ENCODE data around the gene USP17L17.
"Not testable (repeated sequence)": the region's sequence is repeated elsewhere in the genome, so short reads cannot be mapped to it uniquely, and the experiment has no call there.

Gene USP17L17
- long read RNA-seq, donor 1 = 0 reads
- long read RNA-seq, donor 2 = 0 reads
- long read RNA-seq, donor 3 = 0 reads
- long read RNA-seq, donor 4 = 0 reads
- long read RNA-seq, donor 5 = 0 reads
- long read RNA-seq, donor 6 = 0 reads
- long read RNA-seq, donor 7 = 0 reads
- long read RNA-seq, donor 8 = 0 reads

- not testable (repeated sequence) for DNase-seq
Observed at GRCh38 chr4:9243579-9243978, at the start of gene USP17L17. USP17L17 (plus strand) TSS chr4:9243879; CDS start chr4:9243879, 0 bp downstream.

DNA sequence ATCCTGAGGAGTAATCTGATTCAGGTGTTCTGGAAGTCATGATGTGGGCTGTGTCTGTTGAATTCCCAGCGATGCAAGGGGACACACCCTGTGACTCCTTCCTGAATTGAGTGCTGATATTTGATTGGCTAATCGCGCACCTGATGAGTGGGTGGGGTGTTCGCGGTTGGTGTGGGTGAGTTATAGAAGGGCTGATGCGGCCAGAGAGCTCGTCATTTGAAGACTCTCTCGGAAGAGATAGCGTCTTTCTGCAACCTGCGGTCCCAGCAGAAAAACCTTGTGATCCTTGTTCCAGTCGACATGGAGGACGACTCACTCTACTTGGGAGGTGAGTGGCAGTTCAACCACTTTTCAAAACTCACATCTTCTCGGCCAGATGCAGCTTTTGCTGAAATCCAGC, 33.3 kb upstream of the USP17L17 start, which contains the start of gene USP17L10:
Gene USP17L10 (plus strand): TSS at position 301 of the 400 bp plus-strand sequence. CDS start 0 bp downstream, at position 301.
- not testable (repeated sequence) for DNase-seq

DNA sequence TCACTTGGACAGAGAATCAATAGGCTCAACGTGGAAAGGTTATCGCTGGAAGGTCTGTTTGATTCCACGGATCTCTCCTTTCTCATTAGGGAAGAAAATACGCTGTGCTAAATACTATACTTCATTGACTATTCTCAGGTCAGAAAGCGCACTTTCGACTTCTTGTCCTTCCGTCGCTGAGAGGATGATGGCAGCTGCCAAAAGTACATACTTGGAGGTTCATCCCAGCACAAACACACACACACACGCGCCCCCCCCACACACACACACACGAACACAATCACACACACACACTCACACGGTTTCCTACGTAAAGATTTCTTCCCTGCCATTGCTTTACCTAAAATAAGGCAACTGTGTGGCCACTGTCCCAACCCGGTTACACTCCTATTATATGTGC, 29.0 kb upstream of the USP17L17 start:
- DNase-seq = not testable (repeated sequence)

- not testable (repeated sequence) for DNase-seq
Observed at GRCh38 chr4:9215105-9215504, 28.6 kb upstream of the USP17L17 start, which contains the start of gene USP17L11. USP17L11 (plus strand) TSS chr4:9215405; CDS start chr4:9215405, 0 bp downstream.

DNA sequence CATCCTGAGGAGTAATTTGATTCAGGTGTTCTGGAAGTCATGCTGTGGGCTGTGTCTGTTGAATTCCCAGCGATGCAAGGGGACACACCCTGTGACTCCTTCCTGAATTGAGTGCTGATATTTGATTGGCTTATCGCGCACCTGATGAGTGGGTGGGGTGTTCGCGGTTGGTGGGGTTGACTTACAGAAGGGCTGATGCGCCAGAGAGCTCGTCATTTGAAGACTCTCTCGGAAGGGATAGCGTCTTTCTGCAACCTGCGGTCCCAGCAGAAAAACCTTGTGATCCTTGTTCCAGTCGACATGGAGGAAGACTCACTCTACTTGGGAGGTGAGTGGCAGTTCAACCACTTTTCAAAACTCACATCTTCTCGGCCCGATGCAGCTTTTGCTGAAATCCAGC, 23.8 kb upstream of the USP17L17 start, which contains the start of gene USP17L12:
Gene USP17L12 (plus strand): TSS at position 301 of the 400 bp plus-strand sequence. CDS start 0 bp downstream, at position 301.
- DNase-seq = not testable (repeated sequence)

DNA sequence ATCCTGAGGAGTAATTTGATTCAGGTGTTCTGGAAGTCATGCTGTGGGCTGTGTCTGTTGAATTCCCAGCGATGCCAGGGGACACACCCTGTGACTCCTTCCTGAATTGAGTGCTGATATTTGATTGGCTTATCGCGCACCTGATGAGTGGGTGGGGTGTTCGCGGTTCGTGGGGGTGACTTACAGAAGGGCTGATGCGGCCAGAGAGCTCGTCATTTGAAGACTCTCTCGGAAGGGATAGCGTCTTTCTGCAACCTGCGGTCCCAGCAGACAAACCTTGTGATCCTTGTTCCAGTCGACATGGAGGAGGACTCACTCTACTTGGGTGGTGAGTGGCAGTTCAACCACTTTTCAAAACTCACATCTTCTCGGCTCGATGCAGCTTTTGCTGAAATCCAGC, 19.1 kb upstream of the USP17L17 start, which contains the start of gene USP17L13:
Gene USP17L13 (plus strand): TSS at position 301 of the 400 bp plus-strand sequence. CDS start 0 bp downstream, at position 301.
- not testable (repeated sequence) for DNase-seq

DNA sequence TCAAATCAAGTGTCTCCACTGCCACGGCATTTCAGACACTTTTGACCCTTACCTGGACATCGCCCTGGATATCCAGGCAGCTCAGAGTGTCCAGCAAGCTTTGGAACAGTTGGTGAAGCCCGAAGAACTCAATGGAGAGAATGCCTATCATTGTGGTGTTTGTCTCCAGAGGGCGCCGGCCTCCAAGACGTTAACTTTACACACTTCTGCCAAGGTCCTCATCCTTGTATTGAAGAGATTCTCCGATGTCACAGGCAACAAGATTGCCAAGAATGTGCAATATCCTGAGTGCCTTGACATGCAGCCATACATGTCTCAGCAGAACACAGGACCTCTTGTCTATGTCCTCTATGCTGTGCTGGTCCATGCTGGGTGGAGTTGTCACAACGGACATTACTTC, 13.4 kb upstream of the USP17L17 start:
- not testable (repeated sequence) for DNase-seq

DNA sequence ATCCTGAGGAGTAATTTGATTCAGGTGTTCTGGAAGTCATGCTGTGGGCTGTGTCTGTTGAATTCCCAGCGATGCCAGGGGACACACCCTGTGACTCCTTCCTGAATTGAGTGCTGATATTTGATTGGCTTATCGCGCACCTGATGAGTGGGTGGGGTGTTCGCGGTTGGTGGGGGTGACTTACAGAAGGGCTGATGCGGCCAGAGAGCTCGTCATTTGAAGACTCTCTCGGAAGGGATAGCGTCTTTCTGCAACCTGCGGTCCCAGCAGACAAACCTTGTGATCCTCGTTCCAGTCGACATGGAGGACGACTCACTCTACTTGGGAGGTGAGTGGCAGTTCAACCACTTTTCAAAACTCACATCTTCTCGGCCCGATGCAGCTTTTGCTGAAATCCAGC, 9.6 kb upstream of the USP17L17 start, which contains the start of gene USP17L15:
Gene USP17L15 (plus strand): TSS at position 301 of the 400 bp plus-strand sequence. CDS start 0 bp downstream, at position 301.
- not testable (repeated sequence) for DNase-seq

DNA sequence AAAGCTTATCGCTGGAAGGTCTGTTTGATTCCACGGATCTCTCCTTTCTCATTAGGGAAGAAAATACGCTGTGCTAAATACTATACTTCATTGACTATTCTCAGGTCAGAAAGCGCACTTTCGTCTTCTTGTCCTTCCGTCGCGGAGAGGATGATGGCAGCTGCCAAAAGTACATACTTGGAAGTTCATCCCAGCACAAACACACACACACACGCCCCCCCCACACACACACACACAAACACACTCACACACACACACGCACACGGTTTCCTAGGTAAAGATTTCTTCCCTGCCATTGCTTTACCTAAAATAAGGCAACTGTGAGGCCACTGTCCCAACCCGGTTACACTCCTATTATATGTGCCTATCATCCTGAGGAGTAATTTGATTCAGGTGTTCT, 5.2 kb upstream of the USP17L17 start:
- DNase-seq = not testable (repeated sequence)

- DNase-seq = not testable (repeated sequence)
Observed at GRCh38 chr4:9247953-9248680, 4.4 kb downstream of the USP17L17 start, which contains the start of gene USP17L18. USP17L18 (plus strand) TSS chr4:9248630; CDS start chr4:9248630, 0 bp downstream.

DNA sequence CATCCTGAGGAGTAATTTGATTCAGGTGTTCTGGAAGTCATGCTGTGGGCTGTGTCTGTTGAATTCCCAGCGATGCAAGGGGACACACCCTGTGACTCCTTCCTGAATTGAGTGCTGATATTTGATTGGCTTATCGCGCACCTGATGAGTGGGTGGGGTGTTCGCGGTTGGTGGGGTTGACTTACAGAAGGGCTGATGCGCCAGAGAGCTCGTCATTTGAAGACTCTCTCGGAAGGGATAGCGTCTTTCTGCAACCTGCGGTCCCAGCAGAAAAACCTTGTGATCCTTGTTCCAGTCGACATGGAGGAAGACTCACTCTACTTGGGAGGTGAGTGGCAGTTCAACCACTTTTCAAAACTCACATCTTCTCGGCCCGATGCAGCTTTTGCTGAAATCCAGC, 9.4 kb downstream of the USP17L17 start, which contains the start of gene USP17L19:
Gene USP17L19 (plus strand): TSS at position 301 of the 400 bp plus-strand sequence. CDS start 0 bp downstream, at position 301.
- not testable (repeated sequence) for DNase-seq

DNA sequence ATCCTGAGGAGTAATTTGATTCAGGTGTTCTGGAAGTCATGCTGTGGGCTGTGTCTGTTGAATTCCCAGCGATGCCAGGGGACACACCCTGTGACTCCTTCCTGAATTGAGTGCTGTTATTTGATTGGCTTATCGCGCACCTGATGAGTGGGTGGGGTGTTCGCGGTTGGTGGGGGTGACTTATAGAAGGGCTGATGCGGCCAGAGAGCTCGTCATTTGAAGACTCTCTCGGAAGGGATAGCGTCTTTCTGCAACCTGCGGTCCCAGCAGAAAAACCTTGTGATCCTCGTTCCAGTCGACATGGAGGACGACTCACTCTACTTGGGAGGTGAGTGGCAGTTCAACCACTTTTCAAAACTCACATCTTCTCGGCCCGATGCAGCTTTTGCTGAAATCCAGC, 14.1 kb downstream of the USP17L17 start, which contains the start of gene USP17L20:
Gene USP17L20 (plus strand): TSS at position 301 of the 400 bp plus-strand sequence. CDS start 0 bp downstream, at position 301.
- DNase-seq = not testable (repeated sequence)

DNA sequence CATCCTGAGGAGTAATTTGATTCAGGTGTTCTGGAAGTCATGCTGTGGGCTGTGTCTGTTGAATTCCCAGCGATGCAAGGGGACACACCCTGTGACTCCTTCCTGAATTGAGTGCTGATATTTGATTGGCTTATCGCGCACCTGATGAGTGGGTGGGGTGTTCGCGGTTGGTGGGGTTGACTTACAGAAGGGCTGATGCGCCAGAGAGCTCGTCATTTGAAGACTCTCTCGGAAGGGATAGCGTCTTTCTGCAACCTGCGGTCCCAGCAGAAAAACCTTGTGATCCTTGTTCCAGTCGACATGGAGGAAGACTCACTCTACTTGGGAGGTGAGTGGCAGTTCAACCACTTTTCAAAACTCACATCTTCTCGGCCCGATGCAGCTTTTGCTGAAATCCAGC, 18.9 kb downstream of the USP17L17 start, which contains the start of gene USP17L21:
Gene USP17L21 (plus strand): TSS at position 301 of the 400 bp plus-strand sequence. CDS start 0 bp downstream, at position 301.
- DNase-seq = not testable (repeated sequence)

- not testable (repeated sequence) for DNase-seq
Observed at GRCh38 chr4:9267319-9267718, 23.6 kb downstream of the USP17L17 start, which contains the start of gene USP17L22. USP17L22 (plus strand) TSS chr4:9267619; CDS start chr4:9267619, 0 bp downstream.

GRCh38 chr4:9271719-9272118, 28.0 kb downstream of the USP17L17 start:
- not testable (repeated sequence) for DNase-seq
